ENCODE results near the gene DCLK1. TPM values are rescaled to one million over a fixed set of nuclear protein-coding genes. Genes with fewer than 3 reads are reported as not detected.

The DCLK1 gene
- total RNA-seq, 1 donor from 2014 or later: 19.3 TPM

- ATAC-seq (no peak), DNase-seq (ENCODE audit: missing footprints) (no peak)
- intact Hi-C loops (cut with DNase I): no loop called here
Observed at GRCh38 chr13:35836446-35836845, 294.7 kb downstream of the DCLK1 start.

GRCh38 chr13:35835989-35836388 lies 295.2 kb downstream of the DCLK1 start:
- no peak for ATAC-seq
- intact Hi-C loops (cut with DNase I): no loop called here
- DNase-seq (ENCODE audit: missing footprints): no peak

- intact Hi-C loops (cut with DNase I): no loop called here
- DNase-seq (ENCODE audit: missing footprints): no peak
- no peak for ATAC-seq
Observed at GRCh38 chr13:35833608-35834275, 297.4 kb downstream of the DCLK1 start.

GRCh38 chr13:35833031-35833430 lies 298.2 kb downstream of the DCLK1 start:
- DNase-seq (ENCODE audit: missing footprints) (no peak), ATAC-seq (no peak)
- intact Hi-C loops (cut with DNase I): no loop called here

GRCh38 chr13:35832551-35832950 lies 298.6 kb downstream of the DCLK1 start:
- DNase-seq (ENCODE audit: missing footprints): no peak
- no peak for ATAC-seq
- intact Hi-C loops (cut with DNase I): no loop called here

GRCh38 chr13:35830850-35831450 lies 300.2 kb downstream of the DCLK1 start:
- intact Hi-C loops (cut with DNase I): no loop called here
- ATAC-seq (no peak), DNase-seq (ENCODE audit: missing footprints) (peak; percentile 34)

GRCh38 chr13:35826626-35827254 lies 304.4 kb downstream of the DCLK1 start:
- DNase-seq (ENCODE audit: missing footprints) (no peak), ATAC-seq (no peak)
- intact Hi-C loops (cut with DNase I): no loop called here

- no peak for ATAC-seq
- DNase-seq (ENCODE audit: missing footprints): peak; percentile 55
- intact Hi-C loops (cut with DNase I): no loop called here
Observed at GRCh38 chr13:35824825-35825224, 306.4 kb downstream of the DCLK1 start.

- ATAC-seq (no peak), DNase-seq (ENCODE audit: missing footprints) (no peak)
- intact Hi-C loops (cut with DNase I): no loop called here
Observed at GRCh38 chr13:35824395-35824794, 306.8 kb downstream of the DCLK1 start.

GRCh38 chr13:35822666-35823065 lies 308.5 kb downstream of the DCLK1 start:
- no peak for ATAC-seq
- intact Hi-C loops (cut with DNase I): no loop called here
- DNase-seq (ENCODE audit: missing footprints): no peak

- DNase-seq (ENCODE audit: missing footprints): no peak
- peak; percentile 59 for ATAC-seq
- intact Hi-C loops (cut with DNase I): loop anchor here (2.0 to 10.0 kb wide), 2 partner anchors 136 to 608 kb away; no protein-coding TSS in a partner anchor
Observed at GRCh38 chr13:35818633-35819067, 312.5 kb downstream of the DCLK1 start.

GRCh38 chr13:35817642-35818607 lies 313.3 kb downstream of the DCLK1 start:
- ATAC-seq: peak; percentile 45
- no peak for DNase-seq (ENCODE audit: missing footprints)
- intact Hi-C loops (cut with DNase I): loop anchor here (2.0 to 10.0 kb wide), 2 partner anchors 137 to 607 kb away; no protein-coding TSS in a partner anchor

GRCh38 chr13:35814605-35815011 lies 316.6 kb downstream of the DCLK1 start:
- no peak for ATAC-seq
- intact Hi-C loops (cut with DNase I): loop anchor here (10.0 kb wide), 1 partner anchor 140 kb away; no protein-coding TSS in a partner anchor

GRCh38 chr13:35812736-35813135 lies 318.4 kb downstream of the DCLK1 start:
- no peak for DNase-seq (ENCODE audit: missing footprints)
- intact Hi-C loops (cut with DNase I): loop anchor here (10.0 kb wide), 1 partner anchor 142 kb away; no protein-coding TSS in a partner anchor
- peak; percentile 44 for ATAC-seq

More at GRCh38 chr13:35814605-35815011, 316.6 kb downstream of the DCLK1 start:
- no peak for DNase-seq (ENCODE audit: missing footprints)

GRCh38 chr13:35810321-35810720 lies 320.9 kb downstream of the DCLK1 start:
- intact Hi-C loops (cut with DNase I): loop anchor here (10.0 kb wide), 1 partner anchor 144 kb away; no protein-coding TSS in a partner anchor
- DNase-seq (ENCODE audit: missing footprints): no peak
- ATAC-seq: no peak

- DNase-seq (ENCODE audit: missing footprints) (no peak), ATAC-seq (no peak)
- intact Hi-C loops (cut with DNase I): no loop called here
Observed at GRCh38 chr13:35808846-35809245, 322.3 kb downstream of the DCLK1 start.

GRCh38 chr13:35804901-35805300 lies 326.3 kb downstream of the DCLK1 start:
- ATAC-seq: no peak
- no peak for DNase-seq (ENCODE audit: missing footprints)
- intact Hi-C loops (cut with DNase I): no loop called here

GRCh38 chr13:35797991-35798390 lies 333.2 kb downstream of the DCLK1 start:
- ATAC-seq: no peak
- DNase-seq (ENCODE audit: missing footprints): no peak
- intact Hi-C loops (cut with DNase I): no loop called here

- ATAC-seq: no peak
- intact Hi-C loops (cut with DNase I): no loop called here
- DNase-seq (ENCODE audit: missing footprints): no peak
Observed at GRCh38 chr13:35797244-35797643, 333.9 kb downstream of the DCLK1 start.

Measured in Right ventricle myocardium inferior (tissue), 1 donor.